B cell (primary cell): ENCODE results near the gene KDM6B.

Experiments used
- CTCF ChIP-seq: fragments of 200-600 bp; IDR thresholded peaks from one replicate; pipeline ENCODE4 v1.8.0; 2022; ENCODE audit warnings: antibody characterized with exemption, mild to moderate bottlenecking
- EZH2 ChIP-seq: IDR thresholded peaks from 2 replicates; pipeline ENCODE4 v1.6.1; 2012; ENCODE audit warnings: borderline replicate concordance, low read depth, mild to moderate bottlenecking, moderate library complexity, low read length; ENCODE audit not compliant: insufficient read depth, poor library complexity, severe bottlenecking

- TF ChIP-seq CTCF (peak; percentile 93), EZH2 (no peak)
Observed at GRCh38 chr17:7851438-7852261, 17.6 kb downstream of the KDM6B start.
